HG03108 (cell line): ENCODE data around the gene SMYD2.

Experiments
- ATAC-seq: cut with Tn5 transposase; IDR thresholded peaks from one replicate; pipeline ENCODE4 v1.9.1; 2021; ENCODE audit warnings: moderate library complexity; ENCODE audit not compliant: unreplicated experiment

SMYD2 gene

DNA sequence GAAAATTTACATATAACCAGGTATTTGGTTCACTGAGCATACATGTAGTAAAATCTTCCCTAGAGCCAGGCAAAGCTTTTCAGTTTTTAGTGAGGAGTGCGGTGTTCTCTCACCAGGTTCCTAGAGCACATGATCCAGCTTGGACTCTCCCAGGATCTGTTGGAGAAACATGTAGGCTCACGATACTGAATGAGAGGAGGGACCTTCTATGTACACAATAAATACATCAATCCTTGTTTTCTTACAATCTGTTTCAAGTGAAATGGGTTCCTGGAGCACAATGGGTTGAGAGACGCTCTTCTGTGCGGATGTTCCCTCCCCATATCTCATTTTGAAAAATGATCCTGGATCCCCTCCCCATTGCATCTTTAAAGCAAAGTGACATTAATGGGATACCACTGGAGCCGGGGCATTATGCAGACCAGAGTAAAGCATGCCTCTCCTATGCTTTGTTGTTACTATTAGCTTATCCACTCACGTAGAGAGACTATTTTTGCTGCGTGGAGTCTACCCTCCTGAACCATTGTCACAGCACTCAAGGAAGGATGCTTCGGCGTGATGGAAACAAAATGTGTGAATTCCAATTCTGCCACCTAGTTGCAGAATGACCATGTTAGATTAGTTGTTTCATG, 19.3 kb downstream of the SMYD2 start:
- no peak for ATAC-seq

GRCh38 chr1:214301526-214301925, 20.6 kb downstream of the SMYD2 start:
- ATAC-seq, result no peak

DNA sequence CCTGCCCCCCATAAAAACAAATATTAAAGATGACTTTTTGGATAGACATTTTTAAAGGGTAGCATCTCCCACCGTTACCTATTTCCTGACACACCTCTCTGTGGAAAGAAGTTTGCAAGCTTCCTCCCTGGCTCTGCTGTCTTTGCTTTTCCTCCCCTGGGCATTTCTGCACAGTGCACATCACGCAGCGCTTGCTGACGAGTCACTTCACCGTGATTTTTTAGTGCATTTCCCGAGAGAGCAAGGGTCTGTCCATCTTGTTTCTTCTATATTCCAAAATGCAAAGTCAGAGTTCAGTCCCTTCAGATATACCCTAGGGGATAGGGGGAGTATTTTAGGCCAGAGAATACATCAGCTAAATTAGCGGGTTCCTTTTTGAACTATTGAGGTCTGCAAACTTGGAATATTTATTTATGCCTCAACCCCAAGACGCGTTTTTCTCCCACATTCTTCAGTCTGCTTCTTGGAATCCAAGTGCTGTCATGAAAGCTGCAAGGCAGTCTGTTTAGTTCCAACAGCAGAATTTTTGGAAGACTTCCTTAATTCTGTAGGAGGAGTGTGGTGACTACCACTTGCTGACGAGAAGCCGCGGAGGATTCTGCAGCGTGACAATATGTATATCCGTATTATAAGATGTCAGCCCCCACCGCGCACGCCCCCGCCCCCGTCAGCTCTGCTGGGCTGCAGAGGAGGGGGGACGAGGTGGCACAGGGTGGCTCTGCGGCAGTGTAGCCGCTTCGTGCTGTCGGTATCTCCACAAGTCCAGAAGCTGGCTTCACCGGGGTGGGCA, 22.4 kb downstream of the SMYD2 start:
- ATAC-seq, result no peak

GRCh38 chr1:214305164-214305751, 24.3 kb downstream of the SMYD2 start:
- ATAC-seq, result no peak

DNA sequence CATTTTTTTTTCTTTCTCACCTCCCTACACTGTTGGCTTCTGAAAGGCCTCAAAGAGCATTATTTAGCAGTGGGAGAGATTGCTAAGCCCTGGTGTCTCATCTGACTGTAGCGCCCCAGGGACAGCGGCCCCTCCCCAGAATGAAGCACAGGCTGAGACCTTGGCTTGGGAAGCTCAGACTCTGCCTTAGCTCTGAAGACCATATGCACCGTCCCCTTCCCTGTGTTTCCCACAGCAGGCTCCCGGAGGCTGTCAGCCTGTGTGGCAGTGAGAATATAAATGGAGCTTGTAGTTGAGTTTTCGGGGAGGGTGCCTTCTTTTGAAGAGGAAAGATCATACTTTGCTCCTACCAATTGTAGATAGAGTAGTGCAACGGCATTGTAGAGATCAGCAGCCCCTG, 25.3 kb downstream of the SMYD2 start:
- no peak for ATAC-seq

DNA sequence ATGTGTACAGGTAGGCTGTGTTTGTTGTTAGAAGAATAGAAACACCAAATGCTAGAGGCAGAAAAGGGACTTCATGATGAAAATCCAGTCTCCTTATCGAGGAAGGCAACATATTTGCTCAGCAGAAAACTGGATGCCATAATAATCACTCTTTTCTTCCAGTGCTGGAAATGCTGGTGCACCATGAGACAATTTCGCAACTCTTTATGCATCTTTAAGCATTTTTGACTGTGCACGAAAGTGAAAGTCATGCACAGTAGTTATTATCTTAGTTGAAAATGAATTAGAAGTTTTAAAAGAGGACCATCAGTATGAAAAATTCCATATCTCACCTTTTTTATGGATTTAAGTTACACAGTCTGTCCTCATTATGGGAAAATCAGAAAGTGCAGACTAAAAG, 29.1 kb downstream of the SMYD2 start:
- no peak for ATAC-seq

- no peak for ATAC-seq
Observed at GRCh38 chr1:214310777-214311690, 30.1 kb downstream of the SMYD2 start.

- no peak for ATAC-seq
Observed at GRCh38 chr1:214312530-214313051, 31.6 kb downstream of the SMYD2 start.

- ATAC-seq, result no peak
Observed at GRCh38 chr1:214314178-214314843, 33.4 kb downstream of the SMYD2 start.

GRCh38 chr1:214316593-214316992, 35.6 kb downstream of the SMYD2 start:
- no peak for ATAC-seq

DNA sequence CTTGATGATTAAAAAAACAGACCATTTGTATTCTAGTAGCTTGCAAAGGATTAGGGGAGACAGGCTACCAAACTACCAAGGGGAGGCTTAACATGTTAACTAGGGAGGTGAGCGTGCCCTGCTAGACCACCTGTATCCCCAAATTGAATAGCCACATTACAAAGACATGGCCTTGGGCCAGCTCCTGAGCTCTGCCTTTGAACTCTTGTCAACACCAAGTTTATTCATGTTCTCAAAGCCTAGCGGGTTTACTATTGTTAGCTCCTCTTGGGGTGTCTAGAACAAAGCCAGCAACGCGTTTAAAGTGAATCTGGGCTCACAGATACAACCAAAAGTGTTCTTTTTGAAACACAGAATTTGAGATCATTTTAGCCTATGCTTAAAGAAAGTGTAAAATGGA, 36.3 kb downstream of the SMYD2 start:
- ATAC-seq, result no peak

DNA sequence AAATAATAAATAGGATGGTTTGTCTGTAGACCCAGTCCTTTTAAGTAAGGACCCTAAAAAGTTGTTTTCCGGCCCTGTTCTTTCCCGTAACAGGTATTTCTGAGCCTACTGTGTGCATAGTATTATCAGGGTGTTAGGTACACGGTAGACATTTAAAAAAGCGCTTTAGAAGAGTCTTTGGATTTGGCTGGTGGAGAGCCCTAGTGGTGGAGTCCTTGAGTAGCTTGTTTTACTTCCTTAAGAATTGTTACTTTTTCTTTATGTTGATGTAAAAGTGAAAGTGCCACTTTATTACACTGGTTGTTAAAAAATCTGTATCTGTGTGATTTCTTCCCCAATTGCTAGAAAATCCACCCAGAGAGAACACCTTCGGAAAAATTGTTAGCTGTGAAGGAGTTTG, 36.8 kb downstream of the SMYD2 start:
- no peak for ATAC-seq

- ATAC-seq, result no peak
Observed at GRCh38 chr1:214318356-214318755, 37.4 kb downstream of the SMYD2 start.

- ATAC-seq, result no peak
Observed at GRCh38 chr1:214318956-214319736, 38.2 kb downstream of the SMYD2 start.

GRCh38 chr1:214319938-214320337, 39.0 kb downstream of the SMYD2 start:
- ATAC-seq, result no peak

DNA sequence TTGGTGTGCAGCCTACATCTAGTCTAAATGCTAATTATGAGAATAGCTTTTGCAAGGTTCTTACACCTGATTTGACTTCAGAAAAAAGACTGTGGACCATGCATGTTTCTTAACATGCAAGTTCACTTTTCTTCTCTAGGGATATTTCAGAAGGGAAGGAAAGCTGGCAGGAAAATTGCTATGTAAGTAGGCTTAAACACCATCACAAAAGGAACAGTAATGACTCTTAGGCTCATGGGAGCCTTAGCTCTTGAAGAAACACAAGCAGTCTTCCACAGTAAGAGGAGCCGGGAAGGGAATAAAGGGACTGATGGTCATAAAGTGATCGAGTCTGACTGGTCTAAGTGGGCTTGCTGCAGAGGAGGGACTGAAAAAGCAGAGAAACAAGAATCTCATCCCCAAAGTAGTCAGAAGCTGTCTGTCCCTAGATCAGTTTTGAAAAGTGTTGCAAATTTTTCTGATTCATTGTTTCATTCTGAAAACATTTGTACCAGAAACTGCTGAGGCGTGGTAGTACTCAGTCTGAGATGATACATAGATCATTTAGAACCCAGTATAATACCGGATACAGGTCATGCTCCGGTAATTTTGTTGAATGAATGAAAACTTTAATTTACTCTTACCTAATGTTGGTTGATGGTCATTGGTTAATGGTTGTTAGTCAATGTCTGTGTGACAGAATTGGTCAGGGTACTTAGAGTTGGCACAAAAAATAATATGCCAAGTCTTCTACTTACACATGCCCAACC, 40.9 kb downstream of the SMYD2 start:
- peak; percentile 78 for ATAC-seq

- ATAC-seq, result no peak
Observed at GRCh38 chr1:214324896-214325800, 44.2 kb downstream of the SMYD2 start.

GRCh38 chr1:214326406-214326805, 45.4 kb downstream of the SMYD2 start:
- peak; percentile 51 for ATAC-seq
